Measurements from ENCODE around the gene PRPSAP2.
"Not testable (repeated sequence)": the region's sequence is repeated elsewhere in the genome, so short reads cannot be mapped to it uniquely, and the experiment has no call there.

Gene PRPSAP2

DNA sequence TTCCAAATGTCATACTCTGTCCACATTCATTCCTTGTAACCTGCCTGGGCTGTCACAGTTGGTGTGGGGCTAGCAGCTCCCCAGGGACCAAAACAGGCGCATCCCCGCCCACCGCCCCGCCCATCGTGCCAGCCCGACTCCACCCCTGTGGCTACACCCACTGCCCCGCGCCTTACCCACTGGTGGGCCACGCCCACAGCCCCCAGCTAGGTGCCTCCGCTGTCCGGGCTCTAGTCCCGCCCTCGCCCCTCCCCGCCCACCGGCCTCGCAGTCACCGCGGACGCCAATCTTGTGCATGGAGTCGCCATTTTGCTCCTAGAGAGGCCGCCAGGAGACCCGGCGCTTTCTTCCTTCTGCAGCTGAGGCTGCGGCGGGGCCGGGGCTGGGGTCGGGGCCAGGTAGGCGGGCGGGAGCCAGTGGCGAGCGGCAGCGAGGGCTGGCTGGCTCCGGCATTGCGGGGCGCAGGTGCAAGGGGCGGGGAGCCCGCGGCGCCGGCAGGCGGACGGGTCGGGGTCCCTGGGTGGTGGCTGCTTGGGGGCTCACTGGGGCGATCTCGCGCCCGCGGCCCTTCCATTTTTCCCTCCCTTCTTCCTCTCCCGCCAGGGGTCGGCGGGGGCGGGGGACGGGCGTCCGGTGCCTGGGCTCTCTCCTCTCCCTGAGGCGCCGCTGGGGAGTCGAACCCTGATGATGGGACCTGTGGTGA is at the start of gene PRPSAP2:
PRPSAP2 (plus strand) TSS at position 268 of the 703 bp plus-strand sequence. CDS start 7,703 bp downstream, outside the sequence.
- DNase-seq (ENCODE audit: low read depth in 3 of 3), result peak; percentile 88 to 93 (median 91)

DNA sequence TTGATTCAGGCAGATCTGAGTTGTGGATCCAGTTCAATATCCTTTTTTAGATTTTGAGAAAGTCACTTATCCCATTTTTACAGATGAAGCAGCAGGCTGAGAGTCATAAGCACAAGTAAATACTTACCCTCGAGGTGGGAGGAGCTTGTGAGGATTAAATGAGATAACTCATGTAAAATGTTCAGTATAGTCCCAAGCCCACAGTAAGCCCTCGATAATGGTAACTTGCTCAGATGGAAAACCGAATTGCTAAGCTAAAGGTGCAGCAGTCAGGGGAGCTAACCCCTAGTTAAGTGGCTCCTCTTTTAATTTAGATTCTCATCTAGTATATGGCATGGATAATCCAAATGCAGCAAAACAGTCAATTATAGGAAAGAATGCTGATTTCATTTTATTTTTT is 42.0 kb upstream of the PRPSAP2 start:
- not testable (repeated sequence) for DNase-seq (ENCODE audit: low read depth in 3 of 3)

- DNase-seq (ENCODE audit: low read depth in 3 of 3), result peak in 1 of 3 experiments; percentile 15
Observed at GRCh38 chr17:18816489-18817371, 41.2 kb upstream of the PRPSAP2 start.

DNA sequence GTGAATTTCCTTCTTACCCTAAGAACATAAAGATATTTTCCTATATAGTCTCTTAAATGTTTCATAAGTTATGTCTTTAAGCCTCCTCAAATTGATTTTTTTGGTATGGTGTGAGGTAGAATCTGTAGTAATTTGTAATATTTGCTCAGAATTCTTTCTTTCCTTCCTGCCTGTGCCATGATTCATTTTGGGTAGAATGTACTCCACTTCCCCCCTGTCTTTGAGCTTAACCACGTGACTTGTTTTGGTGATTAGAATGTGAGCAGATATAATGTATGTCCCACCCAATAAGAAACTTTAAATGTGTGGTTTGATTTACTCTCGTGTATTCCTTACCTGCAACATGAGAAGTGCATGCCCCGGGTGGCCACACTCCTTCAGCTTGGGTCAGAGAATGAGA is 36.5 kb upstream of the PRPSAP2 start:
- not testable (repeated sequence) for DNase-seq (ENCODE audit: low read depth in 3 of 3)

DNA sequence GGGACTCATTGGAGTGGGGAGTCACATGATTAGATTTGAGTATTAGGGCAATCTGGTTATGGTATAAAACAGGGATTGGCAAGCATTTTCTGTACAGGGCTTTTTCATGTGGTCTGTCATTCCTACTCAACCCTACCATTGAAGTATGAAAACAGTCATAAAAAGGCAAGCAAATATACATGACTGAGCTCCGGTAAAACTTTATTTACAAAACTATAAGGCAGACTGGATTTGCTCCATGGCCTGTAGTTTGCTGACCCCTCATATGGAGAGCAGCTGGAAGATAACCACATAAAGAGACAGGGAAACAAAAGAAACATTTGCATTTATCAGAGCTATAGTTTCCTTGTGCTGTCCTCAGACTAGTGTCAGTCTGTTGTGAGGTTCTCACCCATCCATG is 30.3 kb upstream of the PRPSAP2 start:
- DNase-seq (ENCODE audit: low read depth in 3 of 3), result not testable (repeated sequence)

GRCh38 chr17:18848501-18848900 is 9.4 kb upstream of the PRPSAP2 start:
- DNase-seq (ENCODE audit: low read depth in 3 of 3), result no peak

DNA sequence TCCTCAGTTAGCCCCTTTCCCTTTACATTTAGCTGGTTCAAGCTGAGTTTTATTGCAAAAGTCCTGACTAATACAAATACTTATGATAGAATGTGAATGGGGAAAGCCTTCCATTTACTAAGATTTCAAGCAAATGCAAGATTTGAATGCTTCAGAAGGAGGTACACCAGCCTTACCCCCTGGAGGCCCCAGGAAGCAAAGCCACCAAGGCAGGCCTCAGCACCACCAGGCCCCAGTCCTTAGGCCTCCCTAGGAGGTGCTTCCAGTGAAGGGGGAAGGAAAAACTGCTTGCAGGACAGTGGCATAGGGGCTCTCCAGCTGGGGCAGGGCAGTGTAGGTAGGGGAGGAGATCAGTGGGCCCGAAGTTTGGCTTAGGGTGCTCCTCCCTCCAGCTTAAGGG is 7.3 kb upstream of the PRPSAP2 start:
- DNase-seq (ENCODE audit: low read depth in 3 of 3), result no peak

DNA sequence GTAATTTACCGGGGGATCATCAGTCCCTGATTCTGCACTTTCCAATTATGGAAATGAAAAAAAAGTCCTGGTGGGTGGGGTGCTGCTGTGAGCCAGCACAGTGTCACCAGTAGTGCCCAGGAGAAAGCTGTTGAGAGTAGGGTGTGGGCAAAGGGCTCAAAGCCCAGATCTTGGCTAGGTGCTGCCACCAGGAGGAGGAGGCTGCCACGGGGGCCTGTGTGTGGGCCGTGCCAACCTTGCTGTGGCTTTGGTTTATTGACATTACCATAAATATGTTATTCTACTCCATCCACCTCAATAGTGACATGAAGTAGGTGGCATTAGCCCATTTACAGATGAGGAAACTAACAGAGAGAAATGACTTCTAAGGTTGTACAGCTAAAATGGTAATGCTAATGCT is 6.7 kb upstream of the PRPSAP2 start:
- no peak for DNase-seq (ENCODE audit: low read depth in 3 of 3)

GRCh38 chr17:18854956-18855355 is 3.0 kb upstream of the PRPSAP2 start:
- DNase-seq (ENCODE audit: low read depth in 3 of 3), result no peak

DNA sequence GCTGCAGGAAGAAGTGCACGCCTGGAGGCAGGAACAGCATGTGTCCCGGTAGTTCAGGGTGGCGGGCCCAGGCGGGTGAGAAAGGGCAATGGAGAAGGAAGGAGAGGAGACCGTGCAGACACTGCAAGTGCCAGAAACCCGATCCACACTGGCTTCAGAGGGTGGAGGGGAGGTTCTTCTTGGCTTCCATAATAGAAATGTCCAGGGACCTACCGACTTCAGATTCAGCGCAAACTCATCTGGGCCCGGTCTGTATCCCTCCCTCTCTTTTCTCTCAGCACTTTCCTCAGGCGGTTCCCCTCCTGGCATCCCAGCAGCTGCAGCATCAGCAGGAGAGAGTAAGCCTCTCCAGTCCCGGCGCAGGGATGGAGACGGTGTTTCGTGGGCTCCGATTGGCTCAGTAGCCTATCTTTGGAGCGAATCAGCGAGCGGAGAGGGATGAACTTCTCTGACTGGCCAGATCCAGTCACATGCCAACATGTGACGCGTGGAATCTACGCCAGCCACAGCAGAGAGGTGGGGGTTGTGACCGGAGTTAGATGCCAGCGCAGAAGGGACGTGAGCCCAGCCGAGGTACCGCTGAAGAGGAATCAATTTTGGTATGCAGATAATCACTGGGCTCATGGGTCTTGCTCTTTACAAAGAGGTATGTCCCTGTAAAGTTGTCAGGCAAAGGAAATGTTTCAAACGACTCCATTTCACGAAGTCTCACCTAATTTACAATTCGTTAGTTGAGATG is 1.9 kb upstream of the PRPSAP2 start:
- DNase-seq (ENCODE audit: low read depth in 3 of 3), result peak; percentile 53 to 81 (median 76)

- DNase-seq (ENCODE audit: low read depth in 3 of 3), result no peak
Observed at GRCh38 chr17:18856570-18856915, 1.4 kb upstream of the PRPSAP2 start.

- no peak for DNase-seq (ENCODE audit: low read depth in 3 of 3)
Observed at GRCh38 chr17:18858567-18859245, 775 bp downstream of the PRPSAP2 start.

- DNase-seq (ENCODE audit: low read depth in 3 of 3), result no peak
Observed at GRCh38 chr17:18859256-18859655, 1.3 kb downstream of the PRPSAP2 start.

DNA sequence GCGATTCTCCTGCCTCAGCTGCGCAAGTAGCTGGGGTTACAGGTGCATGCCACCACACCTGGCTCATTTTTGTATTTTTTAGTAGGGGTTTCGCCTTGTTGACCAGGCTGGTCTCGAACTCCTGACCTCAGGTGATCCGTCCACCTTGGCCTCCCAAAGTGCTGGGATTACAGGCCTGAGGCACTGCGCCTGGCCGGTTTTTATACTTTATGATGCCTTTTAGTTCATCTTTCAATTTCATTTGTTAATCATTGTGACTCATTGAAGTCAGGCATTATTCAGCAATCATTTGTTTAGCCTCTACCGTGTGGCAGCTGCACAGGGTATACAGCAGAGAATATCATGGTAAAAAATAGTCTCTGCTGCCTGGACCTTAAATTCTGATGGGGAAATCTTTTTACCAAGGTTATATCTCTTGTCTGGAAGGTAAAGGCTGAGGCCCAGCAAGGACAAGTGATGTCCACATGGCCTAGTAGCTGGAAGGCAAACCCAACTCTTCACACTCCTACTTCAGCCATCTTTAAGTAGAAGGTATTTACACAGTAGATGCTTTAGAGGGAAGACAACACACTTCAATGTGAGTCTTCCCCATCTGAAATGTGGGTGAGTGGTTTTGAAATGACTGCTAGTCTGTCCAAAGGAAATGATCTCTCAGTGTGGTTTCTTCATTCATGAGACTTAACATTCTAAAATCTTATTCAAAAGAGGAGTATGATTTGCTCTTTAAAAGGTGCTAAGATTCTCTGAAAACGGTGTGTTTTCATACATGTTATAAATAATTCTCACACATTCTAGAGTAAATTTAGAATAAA is 2.4 kb downstream of the PRPSAP2 start:
- no peak for DNase-seq (ENCODE audit: low read depth in 3 of 3)

DNA sequence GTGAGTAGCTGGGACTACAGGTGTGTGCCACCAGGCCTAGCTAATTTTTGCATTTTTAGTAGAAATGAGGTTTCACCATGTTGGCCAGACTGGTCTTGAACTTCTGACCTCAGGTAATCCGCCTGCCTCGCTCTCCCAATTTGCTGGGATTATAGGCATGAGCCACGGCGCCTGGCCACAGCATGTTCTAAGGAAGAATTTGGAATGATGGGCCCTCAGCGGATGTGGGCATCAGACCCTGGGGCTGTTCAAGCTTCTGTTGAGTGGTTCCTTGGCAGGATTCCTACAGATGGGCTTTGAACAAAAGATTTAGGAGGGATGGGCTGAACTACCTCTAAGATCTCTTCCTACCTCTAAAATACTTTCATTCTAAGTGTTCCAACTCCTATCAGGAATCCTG is 4.1 kb downstream of the PRPSAP2 start:
- DNase-seq (ENCODE audit: low read depth in 3 of 3), result no peak

- DNase-seq (ENCODE audit: low read depth in 3 of 3), result not testable (repeated sequence)
Observed at GRCh38 chr17:18864996-18865395, 7.1 kb downstream of the PRPSAP2 start.

DNA sequence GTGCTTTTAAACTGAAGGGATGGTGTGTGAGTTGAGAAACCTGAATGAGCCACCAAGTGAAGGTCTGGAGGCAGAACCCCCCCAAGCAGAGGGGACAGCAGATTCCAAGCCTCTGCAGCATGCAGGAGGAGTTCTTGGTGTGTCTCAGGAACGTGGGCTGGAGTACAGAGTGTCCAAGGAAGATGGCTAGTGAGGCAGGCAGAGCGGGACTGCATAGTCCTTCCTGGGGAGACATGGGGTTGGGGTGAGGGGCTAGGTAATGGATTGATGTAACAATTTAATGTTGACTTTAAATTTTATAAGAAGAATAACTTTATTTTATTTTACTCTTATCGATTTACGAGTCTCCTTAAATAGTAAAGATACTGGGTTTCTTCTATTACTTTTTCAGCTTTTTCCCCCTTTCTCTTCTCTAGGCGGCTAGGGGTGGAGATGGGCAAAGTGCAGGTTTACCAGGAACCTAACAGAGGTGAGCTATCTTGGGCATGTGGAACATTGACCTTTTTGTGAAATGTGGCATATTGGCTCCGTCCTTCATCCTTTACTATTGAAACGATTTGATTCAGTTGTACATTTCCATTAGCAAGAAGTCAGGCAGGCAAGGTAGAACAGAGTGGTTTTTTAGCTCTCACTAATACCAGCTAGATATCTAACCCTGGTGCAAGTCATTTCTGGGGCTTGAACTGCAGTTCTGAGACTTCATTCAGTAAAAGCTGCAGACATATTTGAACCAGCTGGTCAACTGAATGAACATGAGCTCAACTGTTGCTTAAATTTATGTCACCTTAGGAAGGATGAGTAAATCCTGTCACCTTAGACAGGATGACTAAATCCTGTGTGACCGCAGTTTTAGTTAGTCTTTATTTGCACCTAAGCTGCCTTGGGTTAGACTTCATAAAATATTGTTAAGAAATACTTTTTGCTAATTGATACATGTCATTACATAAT is 9.2 kb downstream of the PRPSAP2 start:
- no peak for DNase-seq (ENCODE audit: low read depth in 3 of 3)

DNA sequence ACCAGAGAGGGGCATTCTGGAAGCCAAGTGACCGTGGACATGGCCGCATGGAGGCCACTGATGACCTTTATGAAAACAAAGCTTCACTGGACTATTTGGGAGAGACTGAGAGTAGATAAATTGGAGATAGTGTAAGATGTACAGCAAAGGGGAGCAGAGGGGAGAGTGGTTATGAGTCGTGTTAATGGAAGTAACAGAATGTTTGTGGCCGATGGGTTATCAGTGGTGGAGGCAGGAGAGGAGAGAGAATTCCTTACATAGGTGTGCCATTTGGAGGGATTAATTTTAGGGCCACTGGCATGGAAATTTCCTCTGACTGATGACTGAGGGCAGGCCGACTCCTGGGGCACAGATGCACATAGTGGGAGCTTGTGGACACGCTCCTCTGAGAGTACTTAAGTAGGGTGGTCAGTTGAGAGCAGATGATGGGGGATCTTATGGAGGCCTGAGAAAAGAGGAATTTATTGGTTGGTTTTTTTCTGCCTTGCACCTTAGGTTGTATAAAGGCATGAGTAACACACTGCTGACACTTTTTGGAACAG is 19.2 kb downstream of the PRPSAP2 start:
- DNase-seq (ENCODE audit: low read depth in 3 of 3), result no peak

DNA sequence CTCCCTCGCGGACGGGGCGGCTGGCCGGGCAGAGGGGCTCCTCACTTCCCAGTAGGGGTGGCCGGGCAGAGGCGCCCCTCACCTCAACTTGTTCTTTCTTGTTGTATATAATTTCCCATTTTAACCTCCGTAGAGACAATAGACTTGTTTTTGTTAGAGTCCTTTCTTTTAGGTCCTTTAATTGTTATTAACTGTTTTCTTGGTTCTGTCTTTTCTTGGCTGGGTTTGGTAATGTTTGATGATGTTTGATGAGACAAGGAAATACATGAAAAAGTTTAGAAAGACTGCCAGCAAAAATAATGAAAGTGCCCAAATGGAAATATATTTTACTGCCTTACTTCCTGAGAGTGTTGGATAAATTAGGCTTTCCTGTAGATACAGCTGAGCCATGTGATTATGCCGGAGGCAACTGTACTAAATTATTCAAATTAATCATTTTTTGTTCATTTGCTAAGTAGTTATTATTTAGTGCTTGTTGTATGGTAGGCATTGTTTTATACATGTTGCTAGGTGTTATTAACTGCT is 30.9 kb downstream of the PRPSAP2 start:
- DNase-seq (ENCODE audit: low read depth in 3 of 3), result no peak
